ENCODE data around the gene GASK1A.

- no peak for TF ChIP-seq CTCF (IDR thresholded peaks at IDR 0.05)
- TF ChIP-seq POLR2A (IDR thresholded peaks at IDR 0.05) = no peak
Observed at GRCh38 chr3:42970557-42970956, 8.6 kb upstream of the GASK1A start.

Measured in body of pancreas (tissue), 4 donors.